NB4 (cell line): ENCODE results near the gene KLF12.

Source experiments
- DNase-seq: peaks from one replicate; pipeline ENCODE4 v3.0.0; 2010; ENCODE audit warnings: low read depth
- H3K4me3 ChIP-seq: one replicate; pipeline ENCODE4 v1.5.1; 2011; ENCODE audit warnings: mild to moderate bottlenecking, low read depth, low read length, moderate library complexity
- MYC ChIP-seq: IDR thresholded peaks from 2 replicates; pipeline ENCODE4 v1.6.1; 2011; ENCODE audit warnings: low read depth, low read length
- POLR2A ChIP-seq: IDR thresholded peaks from 2 replicates; pipeline ENCODE4 v1.6.1; 2011; ENCODE audit warnings: mild to moderate bottlenecking; ENCODE audit not compliant: insufficient read length; ENCODE audit errors: extremely low read depth
- TF ChIP-seq, protein P1 (sequence below): IDR thresholded peaks from 2 replicates; pipeline ENCODE4 v1.6.1; 2011; ENCODE audit warnings: low read depth, low read length
- TF ChIP-seq, protein P2 (sequence below): IDR thresholded peaks from one replicate; pipeline ENCODE4 v1.5.1; 2012; ENCODE audit warnings: low read depth, low read length

Gene KLF12

DNA sequence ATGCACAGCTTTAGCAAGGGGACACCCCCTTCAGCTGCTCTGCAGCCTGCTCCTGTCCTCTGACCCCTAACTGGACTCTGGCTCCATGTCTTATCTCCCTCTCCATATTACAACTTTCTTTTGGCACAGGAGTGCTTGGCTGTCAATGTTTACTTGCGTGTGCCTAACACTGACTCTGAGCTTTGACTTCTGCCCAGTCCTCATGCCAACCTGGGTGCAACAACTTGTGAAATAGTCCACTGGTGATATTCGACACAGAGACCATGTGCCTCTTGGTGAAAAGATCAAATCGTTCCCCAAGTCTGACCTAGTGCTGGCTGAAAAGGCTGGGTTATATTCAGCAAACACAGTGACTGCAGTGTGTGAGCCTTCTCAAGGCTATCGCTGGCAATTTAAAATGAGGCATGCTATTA is 34.1 kb upstream of the KLF12 start:
- no peak overlapping the region for H3K4me3 ChIP-seq
- DNase-seq: no peak
- TF ChIP-seq, protein P1, sequence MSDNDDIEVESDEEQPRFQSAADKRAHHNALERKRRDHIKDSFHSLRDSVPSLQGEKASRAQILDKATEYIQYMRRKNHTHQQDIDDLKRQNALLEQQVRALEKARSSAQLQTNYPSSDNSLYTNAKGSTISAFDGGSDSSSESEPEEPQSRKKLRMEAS: no peak
- no peak for TF ChIP-seq MYC

DNA sequence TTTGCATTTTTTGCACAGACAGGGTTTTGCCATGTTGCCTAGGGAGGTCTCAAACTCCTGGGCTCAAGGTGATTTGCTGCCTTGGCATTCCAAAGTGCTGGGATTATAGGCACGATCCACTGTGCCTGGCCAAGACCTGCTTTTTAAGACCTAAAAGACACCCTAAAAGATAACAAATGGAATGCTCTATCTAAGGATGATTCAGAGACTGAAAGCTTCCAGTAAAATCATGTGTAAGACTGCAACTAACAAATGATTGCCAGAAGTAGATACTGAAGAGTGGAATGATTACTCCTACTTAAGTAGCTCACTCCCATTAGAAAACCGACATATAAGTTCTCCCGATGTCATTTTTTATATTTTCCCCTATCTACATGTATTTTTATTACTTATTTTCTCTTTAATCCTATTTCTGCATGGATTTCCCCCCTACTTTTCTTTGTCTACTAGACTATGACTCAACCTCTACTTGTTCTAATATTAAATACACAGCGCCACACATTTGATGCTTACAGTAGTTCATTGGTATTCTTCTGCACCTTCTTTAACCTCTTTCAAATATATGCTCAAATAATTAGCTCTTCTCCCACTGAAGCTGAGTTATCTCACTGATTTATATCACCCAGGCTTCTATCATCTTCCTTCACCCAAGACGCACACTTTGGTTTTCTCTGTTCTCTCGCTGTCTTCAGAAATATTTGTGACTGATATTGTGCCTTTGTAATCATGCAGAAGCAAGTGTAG is 32.2 kb upstream of the KLF12 start:
- no peak for TF ChIP-seq MYC
- no peak for TF ChIP-seq POLR2A
- TF ChIP-seq, protein P1: no peak
- TF ChIP-seq, protein P2, sequence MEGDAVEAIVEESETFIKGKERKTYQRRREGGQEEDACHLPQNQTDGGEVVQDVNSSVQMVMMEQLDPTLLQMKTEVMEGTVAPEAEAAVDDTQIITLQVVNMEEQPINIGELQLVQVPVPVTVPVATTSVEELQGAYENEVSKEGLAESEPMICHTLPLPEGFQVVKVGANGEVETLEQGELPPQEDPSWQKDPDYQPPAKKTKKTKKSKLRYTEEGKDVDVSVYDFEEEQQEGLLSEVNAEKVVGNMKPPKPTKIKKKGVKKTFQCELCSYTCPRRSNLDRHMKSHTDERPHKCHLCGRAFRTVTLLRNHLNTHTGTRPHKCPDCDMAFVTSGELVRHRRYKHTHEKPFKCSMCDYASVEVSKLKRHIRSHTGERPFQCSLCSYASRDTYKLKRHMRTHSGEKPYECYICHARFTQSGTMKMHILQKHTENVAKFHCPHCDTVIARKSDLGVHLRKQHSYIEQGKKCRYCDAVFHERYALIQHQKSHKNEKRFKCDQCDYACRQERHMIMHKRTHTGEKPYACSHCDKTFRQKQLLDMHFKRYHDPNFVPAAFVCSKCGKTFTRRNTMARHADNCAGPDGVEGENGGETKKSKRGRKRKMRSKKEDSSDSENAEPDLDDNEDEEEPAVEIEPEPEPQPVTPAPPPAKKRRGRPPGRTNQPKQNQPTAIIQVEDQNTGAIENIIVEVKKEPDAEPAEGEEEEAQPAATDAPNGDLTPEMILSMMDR: no peak
- no peak for DNase-seq
- H3K4me3 ChIP-seq: no peak overlapping the region

DNA sequence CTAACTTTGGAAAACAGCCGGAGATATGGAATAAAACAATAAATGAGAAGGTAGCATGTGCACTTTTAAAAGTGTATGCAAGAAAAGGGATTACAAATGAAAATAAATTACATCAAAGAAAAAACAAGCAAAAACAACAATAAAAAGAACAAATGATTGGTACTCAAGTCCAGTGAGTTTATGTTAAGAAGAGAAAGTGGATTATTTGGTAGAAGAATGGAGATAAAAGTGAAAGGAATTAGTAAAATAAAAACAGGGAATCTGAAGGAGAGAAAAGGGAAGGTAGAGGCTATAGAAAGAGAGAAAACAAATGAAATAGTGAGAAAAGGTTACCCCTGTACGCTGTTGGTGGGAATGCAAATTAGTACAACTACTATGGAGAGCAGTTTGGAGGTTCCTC is 28.6 kb upstream of the KLF12 start:
- no peak for DNase-seq
- no peak overlapping the region for H3K4me3 ChIP-seq
- TF ChIP-seq, protein P1: no peak
- TF ChIP-seq POLR2A: no peak
- TF ChIP-seq MYC: no peak
- TF ChIP-seq, protein P2: no peak

DNA sequence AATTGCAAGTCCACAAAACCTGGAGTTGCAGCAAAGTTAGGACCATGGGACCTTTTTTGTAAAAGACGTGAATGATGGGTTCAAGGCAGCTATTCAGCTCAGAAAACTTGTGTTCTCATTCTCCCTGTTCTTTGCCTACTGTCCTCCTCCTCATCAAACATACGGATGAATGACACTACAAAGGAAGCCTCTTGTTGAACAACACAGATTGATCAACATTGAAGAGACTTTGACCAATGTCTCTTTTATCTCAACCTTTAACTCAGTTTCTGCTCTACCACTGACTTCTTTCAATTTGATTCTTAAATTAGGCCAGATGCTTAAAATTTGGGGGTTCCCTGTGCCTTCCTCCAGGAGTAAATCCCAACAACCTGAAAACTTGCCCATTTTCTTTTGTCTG is 27.9 kb upstream of the KLF12 start:
- DNase-seq: no peak
- TF ChIP-seq MYC (no peak), POLR2A (no peak)
- TF ChIP-seq, protein P2: no peak
- TF ChIP-seq, protein P1: no peak
- no peak overlapping the region for H3K4me3 ChIP-seq

DNA sequence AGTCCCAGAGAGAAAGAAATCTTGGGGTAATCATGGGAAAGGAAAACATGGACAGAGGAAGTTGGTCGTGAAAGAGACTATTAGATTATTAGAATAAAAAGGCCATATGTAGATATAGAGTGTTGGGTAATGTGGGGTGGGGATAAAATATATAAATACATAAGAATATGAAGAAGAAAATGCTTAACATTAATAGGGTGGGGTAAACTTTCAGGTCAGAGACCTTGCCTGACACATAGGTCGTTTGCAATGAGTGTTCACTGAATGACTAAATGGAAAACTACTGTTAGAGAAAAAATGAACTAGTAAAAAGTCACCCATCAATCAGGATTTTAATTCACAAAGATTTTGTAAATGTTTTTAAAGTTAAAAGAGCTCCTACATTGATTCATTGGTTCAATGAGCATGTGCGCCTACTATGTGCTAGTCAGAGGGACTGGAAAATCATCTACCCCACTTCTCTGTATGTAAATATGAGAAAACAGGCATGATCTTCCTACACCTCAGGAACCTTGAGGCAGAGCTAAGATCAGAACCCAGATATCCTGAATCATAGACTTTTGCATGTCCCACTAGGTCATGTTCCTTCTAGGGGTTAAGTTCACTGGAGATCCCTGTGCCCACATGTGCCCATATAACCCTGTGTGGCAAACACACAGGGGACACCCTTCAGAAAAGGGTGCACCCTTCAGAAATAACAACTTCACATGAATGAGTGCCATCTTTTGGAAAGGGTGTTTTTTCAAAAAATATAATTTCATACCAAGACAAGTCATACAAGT is 24.6 kb upstream of the KLF12 start:
- TF ChIP-seq, protein P2: no peak
- TF ChIP-seq, protein P1: no peak
- no peak for TF ChIP-seq MYC
- DNase-seq: no peak
- H3K4me3 ChIP-seq: no peak overlapping the region

DNA sequence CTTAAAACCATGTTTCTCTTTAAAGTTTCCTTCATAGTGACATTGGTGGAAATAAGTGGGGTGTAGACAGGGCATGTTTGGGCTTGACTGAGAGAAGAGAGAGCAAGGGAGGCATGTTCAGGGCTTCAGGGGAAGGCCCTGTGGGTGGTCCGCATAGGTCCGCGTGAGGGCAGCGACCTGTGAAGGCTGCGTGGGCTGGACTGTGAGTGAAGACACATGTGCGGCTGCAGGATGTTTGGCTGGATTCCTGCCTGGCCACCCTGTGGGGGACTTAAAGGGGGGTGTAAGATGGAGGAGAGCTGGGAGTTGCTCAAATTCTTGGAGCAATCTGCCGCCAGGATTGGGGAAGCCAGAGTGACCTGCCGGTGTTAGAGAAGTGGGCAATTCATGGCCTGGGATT is 23.8 kb upstream of the KLF12 start:
- TF ChIP-seq, protein P2: no peak
- TF ChIP-seq, protein P1: no peak
- TF ChIP-seq POLR2A (no peak), MYC (no peak)
- no peak for DNase-seq
- H3K4me3 ChIP-seq: no peak overlapping the region
